BJ (cell line): ENCODE data around the gene FGF11. TPM values are rescaled to one million over a fixed set of nuclear protein-coding genes. Genes with fewer than 3 reads are reported as not detected.

ENCODE experiments used
- CTCF ChIA-PET: fragments of 350-600 bp; formaldehyde crosslinking; extraction: SDS; loops from one replicate; lab custom pipeline; 2021; ENCODE audit warnings: antibody characterized with exemption, inconsistent platforms; lab: Yijun Ruan, JAX
- POLR2A ChIA-PET: fragments of 300-600 bp; sonication (Branson Sonifier 250); formaldehyde crosslinking; extraction: SDS; loops from one replicate; lab custom pipeline; 2021; ENCODE audit warnings: antibody characterized with exemption; lab: Charles Lee
- DNase-seq: peaks from one replicate; pipeline ENCODE4 v3.0.0-alpha.2; 2011; ENCODE audit warnings: low read depth
- H3K27me3 ChIP-seq: 2 replicates; pipeline ENCODE4 v1.6.0; 2011; ENCODE audit warnings: low read length; ENCODE audit not compliant: control insufficient read depth, insufficient read depth
- H3K36me3 ChIP-seq: 2 replicates; pipeline ENCODE4 v1.5.1; 2011; ENCODE audit warnings: low read length; ENCODE audit not compliant: control insufficient read depth, insufficient read depth
- H3K4me3 ChIP-seq: 2 replicates; pipeline ENCODE4 v1.5.1; 2011; ENCODE audit warnings: low read depth, mild to moderate bottlenecking, control low read depth, low read length
- CTCF ChIP-seq: IDR thresholded peaks from 2 replicates; pipeline ENCODE4 v1.5.1; 2011; ENCODE audit warnings: low read depth, mild to moderate bottlenecking, control low read depth, inconsistent platforms, low read length, moderate library complexity; ENCODE audit not compliant: insufficient read depth
- polyA plus RNA-seq: library from polyadenylated mRNA; depleted of rRNA; stranded (reverse); fragments of >200 nt; gene quantifications from 2 replicates; pipeline ENCODE4 v1.2.3, GENCODE V29; 2011

The FGF11 gene
- polyA plus RNA-seq, 1 experiment = 0.98 TPM

DNA sequence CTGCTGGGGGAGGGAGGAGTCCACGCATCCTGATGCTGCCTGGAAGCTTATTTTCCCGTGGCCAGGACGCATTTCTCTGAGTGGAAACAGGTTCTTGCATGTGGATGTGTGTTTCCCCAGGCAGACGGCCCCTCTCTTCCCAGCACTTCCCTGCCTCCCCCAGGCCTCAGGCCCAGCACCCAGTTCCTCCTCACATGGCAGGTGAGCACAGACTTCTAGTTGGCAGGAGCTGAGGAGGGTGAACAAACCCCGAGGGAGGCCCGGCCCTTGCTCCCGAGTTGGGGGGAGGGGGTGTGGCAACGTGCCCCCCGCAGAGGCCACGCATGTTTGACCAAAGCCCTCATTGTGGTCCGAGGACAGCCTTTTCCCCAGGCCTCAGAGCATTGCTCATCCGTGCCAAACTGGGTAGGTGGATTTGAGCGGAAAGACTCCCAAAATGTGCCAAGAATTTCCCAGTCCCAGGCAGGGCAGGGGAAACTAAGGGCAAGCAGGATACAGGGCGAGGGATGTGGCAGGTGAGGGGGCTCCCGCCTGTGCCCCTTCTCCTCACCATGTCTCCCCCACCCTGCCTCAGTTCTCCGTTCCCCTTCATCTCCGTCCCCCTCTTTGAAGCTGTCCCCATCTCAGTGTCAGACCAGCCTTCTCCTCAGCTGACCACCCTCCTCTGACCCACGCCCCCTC is 20.7 kb upstream of the FGF11 start:
- DNase-seq = no peak
- no peak for TF ChIP-seq CTCF
- H3K4me3 ChIP-seq = no peak overlapping the region
- ChIA-PET CTCF (no interaction called here), POLR2A (no interaction called here)
- no peaks in the 10 kb centered on the region for H3K27me3 ChIP-seq
- peaks cover 16% of the 10 kb centered on the region for H3K36me3 ChIP-seq

GRCh38 chr17:7419819-7420610 is 19.3 kb upstream of the FGF11 start, which contains the start of gene SPEM1:
SPEM1 (plus strand) TSS chr17:7420324; CDS start chr17:7420385, 61 bp downstream.
- ChIA-PET POLR2A (no interaction called here), CTCF (interaction anchor here (0.9 to 1.2 kb wide), 4 partner anchors 10 to 141 kb away, joined by 3 read pairs; no protein-coding TSS in a partner anchor)
- Histone ChIP-seq H3K27me3 (no peaks in the 10 kb centered on the region), H3K4me3 (no peak within 1 kb of the TSS), H3K36me3 (peaks cover 14% of the 10 kb centered on the region)
- no peak for TF ChIP-seq CTCF
- DNase-seq = no peak

DNA sequence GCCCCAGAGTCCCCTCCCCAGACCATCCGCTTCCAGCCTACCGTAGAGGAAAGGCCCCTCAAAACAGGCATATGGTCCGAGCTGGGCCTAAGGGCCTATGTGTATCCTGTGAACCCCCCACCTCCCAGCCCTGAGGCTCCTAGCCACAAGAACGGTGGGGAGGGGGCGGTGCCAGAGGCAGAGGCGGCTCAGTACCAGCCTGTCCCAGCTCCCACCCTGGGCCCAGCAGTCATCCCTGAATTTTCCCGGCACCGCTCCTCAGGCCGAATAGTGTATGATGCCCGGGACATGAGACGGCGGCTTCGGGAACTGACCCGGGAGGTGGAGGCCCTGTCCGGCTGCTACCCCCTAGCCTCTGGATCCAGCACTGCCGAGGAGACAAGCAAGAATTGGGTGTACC is 18.1 kb upstream of the FGF11 start:
- POLR2A ChIA-PET = no interaction called here
- TF ChIP-seq CTCF = no peak
- no peak overlapping the region for H3K4me3 ChIP-seq

DNA sequence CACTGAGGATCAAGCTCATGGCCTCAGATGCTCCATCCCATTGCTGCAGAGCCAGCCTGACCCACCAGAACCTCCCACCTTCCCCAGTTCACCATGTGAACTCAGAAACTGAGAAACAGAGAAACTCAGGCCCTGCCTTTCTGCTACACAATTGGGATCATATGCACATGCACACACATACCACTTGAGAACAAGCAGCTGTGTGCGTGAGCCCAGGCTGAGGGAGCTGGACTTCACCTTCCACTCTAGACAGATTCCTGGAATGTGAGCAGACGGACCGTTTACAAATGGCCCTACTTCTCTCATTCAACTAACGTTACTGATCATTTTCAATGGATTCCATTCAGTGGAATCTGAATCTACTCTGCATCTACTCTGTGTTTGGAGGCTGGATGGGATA is 15.6 kb upstream of the FGF11 start:
- TF ChIP-seq CTCF = no peak
- POLR2A ChIA-PET = no interaction called here

More for the DNA sequence above, 18.1 kb upstream of the FGF11 start:
- peaks cover 7% of the 10 kb centered on the region for H3K36me3 ChIP-seq
- DNase-seq = no peak
- CTCF ChIA-PET = interaction anchor here (0.9 kb wide), 1 partner anchor 9 kb away, joined by 3 read pairs; no protein-coding TSS in a partner anchor
- no peaks in the 10 kb centered on the region for H3K27me3 ChIP-seq

GRCh38 chr17:7425316-7425715 is 14.0 kb upstream of the FGF11 start, which contains the start of gene SPEM2:
SPEM2 (plus strand) TSS chr17:7425616; CDS start chr17:7425689, 73 bp downstream.
- no peak for TF ChIP-seq CTCF
- no peaks in the 10 kb centered on the region for H3K27me3 ChIP-seq
- ChIA-PET POLR2A (interaction anchor here (0.6 kb wide), 1 partner anchor 136 kb away, joined by 3 read pairs; no protein-coding TSS in a partner anchor), CTCF (no interaction called here)
- H3K4me3 ChIP-seq = no peak within 1 kb of the TSS
- DNase-seq = no peak
- H3K36me3 ChIP-seq = no peaks in the 10 kb centered on the region

More for the DNA sequence above, 15.6 kb upstream of the FGF11 start:
- H3K27me3 ChIP-seq = no peaks in the 10 kb centered on the region
- no peaks in the 10 kb centered on the region for H3K36me3 ChIP-seq
- DNase-seq = no peak
- CTCF ChIA-PET = no interaction called here
- H3K4me3 ChIP-seq = no peak overlapping the region
